Neural crest cell (in vitro differentiated cells): ENCODE measurements around the gene MSS51. TPM values are rescaled to one million over a fixed set of nuclear protein-coding genes. Genes with fewer than 3 reads are reported as not detected.

Experiments used
- DNase-seq: peaks from one replicate; pipeline ENCODE4 v3.0.0; 2021; ENCODE audit warnings: low read depth, mixed read lengths, low spot score
- H3K27ac Mint-ChIP-seq: one replicate; pipeline ENCODE4 v1.8.0; 2021; ENCODE audit warnings: mild to moderate bottlenecking, mixed read lengths; ENCODE audit not compliant: unreplicated experiment
- H3K27me3 Mint-ChIP-seq: 2 replicates; pipeline ENCODE4 v1.8.0; 2021; ENCODE audit warnings: low read depth, mild to moderate bottlenecking, mixed read lengths
- H3K36me3 Mint-ChIP-seq: 2 replicates; pipeline ENCODE4 v1.8.0; 2021; ENCODE audit warnings: low read depth, mild to moderate bottlenecking, mixed read lengths
- H3K4me1 Mint-ChIP-seq: 2 replicates; pipeline ENCODE4 v1.8.0; 2021; ENCODE audit warnings: mixed read lengths
- H3K4me3 Mint-ChIP-seq: one replicate; pipeline ENCODE4 v1.8.0; 2021; ENCODE audit warnings: mild to moderate bottlenecking, mixed read lengths
- H3K9me3 Mint-ChIP-seq: 2 replicates; pipeline ENCODE4 v1.8.0; 2021; ENCODE audit warnings: mixed read lengths
- CTCF ChIP-seq: fragments of 200-600 bp; sonication (generic); conservative IDR thresholded peaks from 2 replicates; pipeline ENCODE4 v1.5.0; 2021; ENCODE audit warnings: antibody characterized with exemption, mild to moderate bottlenecking
- total RNA-seq: library from RNA; stranded (reverse); gene quantifications from 2 replicates; pipeline ENCODE4 v1.2.1, GENCODE V29; 2021

The MSS51 gene
- total RNA-seq, 1 donor from 2014 or later: 2.6 TPM

- Mint-ChIP-seq H3K4me3 (no peak overlapping the region), H3K27ac (no peak overlapping the region), H3K27me3 (no peaks in the 10 kb centered on the region), H3K36me3 (no peaks in the 10 kb centered on the region), H3K9me3 (no peaks in the 10 kb centered on the region), H3K4me1 (peaks cover 19% of the 10 kb centered on the region)
- DNase-seq: no peak
- no peak for TF ChIP-seq CTCF
Observed at GRCh38 chr10:73408061-73408460, 25.3 kb downstream of the MSS51 start.

- H3K4me3 Mint-ChIP-seq: no peak overlapping the region
- H3K27me3 Mint-ChIP-seq: no peaks in the 10 kb centered on the region
- no peak overlapping the region for H3K27ac Mint-ChIP-seq
- TF ChIP-seq CTCF: no peak
- H3K36me3 Mint-ChIP-seq: no peaks in the 10 kb centered on the region
- peaks cover 14% of the 10 kb centered on the region for H3K4me1 Mint-ChIP-seq
- DNase-seq: no peak
- no peaks in the 10 kb centered on the region for H3K9me3 Mint-ChIP-seq
Observed at GRCh38 chr10:73407495-73407894, 25.9 kb downstream of the MSS51 start.

GRCh38 chr10:73406846-73407245 lies 26.5 kb downstream of the MSS51 start:
- Mint-ChIP-seq H3K27me3 (no peaks in the 10 kb centered on the region), H3K4me1 (peaks cover 14% of the 10 kb centered on the region), H3K9me3 (no peaks in the 10 kb centered on the region), H3K36me3 (no peaks in the 10 kb centered on the region), H3K27ac (no peak overlapping the region), H3K4me3 (no peak overlapping the region)
- no peak for DNase-seq
- TF ChIP-seq CTCF: no peak

- no peak overlapping the region for H3K27ac Mint-ChIP-seq
- DNase-seq: no peak
- H3K36me3 Mint-ChIP-seq: no peaks in the 10 kb centered on the region
- H3K4me3 Mint-ChIP-seq: no peak overlapping the region
- H3K27me3 Mint-ChIP-seq: no peaks in the 10 kb centered on the region
- no peak for TF ChIP-seq CTCF
- peaks cover 14% of the 10 kb centered on the region for H3K4me1 Mint-ChIP-seq
- no peaks in the 10 kb centered on the region for H3K9me3 Mint-ChIP-seq
Observed at GRCh38 chr10:73405556-73405955, 27.8 kb downstream of the MSS51 start.

- H3K4me1 Mint-ChIP-seq: peaks cover 11% of the 10 kb centered on the region
- no peak overlapping the region for H3K27ac Mint-ChIP-seq
- H3K36me3 Mint-ChIP-seq: no peaks in the 10 kb centered on the region
Observed at GRCh38 chr10:73404690-73405089, 28.7 kb downstream of the MSS51 start.

More at GRCh38 chr10:73404690-73405089, 28.7 kb downstream of the MSS51 start:
- Mint-ChIP-seq H3K27me3 (no peaks in the 10 kb centered on the region), H3K4me3 (no peak overlapping the region), H3K9me3 (no peaks in the 10 kb centered on the region)
- TF ChIP-seq CTCF: no peak
- no peak for DNase-seq
